Measurements from ENCODE around the gene NIPBL.

The NIPBL gene

GRCh38 chr5:37103302-37103701, 226.7 kb downstream of the NIPBL start:
- no peak for DNase-seq

DNA sequence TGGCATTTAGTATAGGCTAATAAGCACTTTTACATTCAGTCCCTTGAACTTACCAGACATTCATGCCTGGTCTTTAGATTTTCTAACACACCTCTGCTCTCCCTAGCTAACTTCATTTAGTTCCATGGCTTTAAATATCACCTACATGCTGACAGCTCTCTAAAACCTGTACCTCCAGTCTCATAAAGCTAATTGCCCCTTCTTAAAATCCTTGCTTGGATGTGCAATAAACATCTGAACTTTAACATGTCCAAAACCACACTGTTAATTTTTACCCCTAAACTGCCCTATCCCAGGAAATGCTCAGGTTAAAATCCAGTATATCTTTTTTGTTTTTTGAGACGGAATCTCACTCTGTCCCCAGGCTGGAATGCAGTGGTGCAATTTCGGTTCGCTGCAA, 232.8 kb downstream of the NIPBL start:
- DNase-seq = no peak

- DNase-seq = no peak
Observed at GRCh38 chr5:37110135-37110534, 233.6 kb downstream of the NIPBL start.

DNA sequence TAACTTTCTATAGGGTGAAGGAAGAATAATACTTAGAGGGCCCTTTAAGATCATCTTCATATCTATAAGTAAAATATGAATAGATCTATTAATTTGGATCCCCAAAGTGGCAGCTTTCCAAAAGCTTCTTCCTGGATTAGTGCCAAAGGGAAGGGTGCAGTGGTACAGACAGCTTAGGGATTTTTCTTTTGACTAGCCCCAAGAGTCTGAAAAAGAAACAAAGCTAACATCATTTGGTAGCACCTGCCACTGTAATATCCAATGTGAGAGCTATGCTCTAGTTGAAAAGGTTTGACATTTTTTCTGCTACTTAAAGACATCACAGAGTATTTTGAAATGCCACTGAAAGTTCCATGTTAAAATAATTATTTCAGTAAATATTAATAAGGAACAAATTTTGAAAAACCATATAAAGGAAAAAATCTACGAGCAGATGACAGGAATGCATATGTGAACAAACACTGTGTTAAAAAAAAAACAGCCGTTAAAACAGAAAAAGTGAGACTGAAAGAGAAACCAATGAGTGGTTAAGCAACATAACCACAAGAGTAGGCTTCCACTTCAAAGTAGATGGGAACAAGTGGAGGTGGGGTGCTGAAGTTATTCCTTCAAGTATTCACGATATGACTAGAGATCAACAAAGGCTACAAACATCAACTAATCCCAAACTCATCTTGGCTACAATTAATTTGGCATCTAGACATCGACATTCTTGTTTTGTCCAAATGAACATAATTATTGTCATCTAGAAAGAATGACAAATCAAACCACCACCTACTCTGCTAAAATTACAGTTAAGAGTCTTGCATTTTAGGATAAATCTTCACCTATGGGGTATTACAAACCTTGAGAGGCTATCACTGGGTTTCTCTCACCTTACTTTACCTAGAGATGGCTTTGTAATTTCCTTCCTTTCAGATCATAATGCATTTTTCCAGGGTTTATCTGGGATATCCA, 235.1 kb downstream of the NIPBL start:
- no peak for DNase-seq

DNA sequence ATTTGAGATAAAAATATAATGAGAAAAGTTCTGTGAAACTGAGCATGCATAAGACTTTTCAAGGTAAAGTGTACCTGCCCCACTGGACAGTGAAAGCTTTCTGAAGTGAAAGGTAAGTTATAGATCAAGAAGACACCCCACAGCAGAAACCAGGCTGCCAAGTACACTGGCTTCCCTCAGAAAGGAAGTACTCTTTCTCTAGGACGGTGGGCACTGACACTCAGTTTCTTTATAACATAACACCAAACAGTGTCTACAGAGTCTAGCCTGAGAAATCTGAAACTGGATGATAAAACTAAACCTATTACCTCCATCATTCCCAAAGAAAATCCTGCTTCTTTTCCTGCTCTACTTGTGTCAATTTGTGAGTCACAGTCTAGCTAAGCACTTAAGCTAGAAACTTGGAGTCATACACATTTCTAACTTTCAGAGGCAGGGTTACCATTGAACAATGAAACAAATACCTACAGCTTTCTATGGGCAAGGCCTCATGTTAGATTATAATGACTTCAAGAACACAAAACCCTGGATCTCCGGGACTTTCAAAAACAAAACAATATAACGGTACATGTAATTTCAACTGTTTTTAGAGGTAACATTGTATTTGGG, 235.9 kb downstream of the NIPBL start:
- DNase-seq = no peak
